ENCODE data around the gene CELA3A.
A peak's percentile ranks its signal among the peaks of the same experiment; 100 is the strongest.

Gene CELA3A

DNA sequence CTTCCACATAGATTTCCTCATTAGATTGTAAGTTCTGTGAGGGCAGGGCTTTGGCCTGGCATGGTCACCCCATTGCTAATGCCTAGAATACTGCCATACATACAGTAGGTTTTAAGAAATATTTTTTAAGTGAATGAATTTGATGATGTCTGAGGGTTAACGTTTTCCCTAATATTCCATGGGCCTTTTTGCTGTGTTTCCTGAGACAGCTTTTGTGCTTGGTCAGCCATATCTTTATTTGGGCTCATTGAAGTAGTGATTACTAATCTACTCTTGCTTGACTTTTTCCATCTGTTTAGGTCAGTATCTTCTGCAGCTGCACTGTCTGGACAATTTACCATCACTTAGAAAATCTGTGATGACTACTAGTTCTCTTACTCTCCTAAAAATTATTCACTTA is 54.6 kb downstream of the CELA3A start:
- no peak for DNase-seq (ENCODE audit: low read depth)
- peak overlapping the region; percentile 45 for H3K4me3 ChIP-seq (ENCODE audit: low read depth, low read length)
- no peak for TF ChIP-seq CTCF (IDR thresholded peaks at IDR 0.05; ENCODE audit: insufficient read depth, low read depth, low read length, missing control alignments)

GRCh38 chr1:22056936-22057335 is 55.5 kb downstream of the CELA3A start:
- peak overlapping the region; percentile 45 for H3K4me3 ChIP-seq (ENCODE audit: low read depth, low read length)
- DNase-seq (ENCODE audit: low read depth), result no peak
- TF ChIP-seq CTCF (IDR thresholded peaks at IDR 0.05; ENCODE audit: insufficient read depth, low read depth, low read length, missing control alignments), result no peak

GRCh38 chr1:22057861-22058260 is 56.4 kb downstream of the CELA3A start:
- H3K4me3 ChIP-seq (ENCODE audit: low read depth, low read length), result no peak overlapping the region
- no peak for DNase-seq (ENCODE audit: low read depth)
- no peak for TF ChIP-seq CTCF (IDR thresholded peaks at IDR 0.05; ENCODE audit: insufficient read depth, low read depth, low read length, missing control alignments)

Data from GM12865 (cell line).